Uterus (tissue), 4 donors: Measurements from ENCODE around the gene ABCA9. TPM values are rescaled to one million over a fixed set of nuclear protein-coding genes. Genes with fewer than 3 reads are reported as not detected.
"Not testable (repeated sequence)": the region's sequence is repeated elsewhere in the genome, so short reads cannot be mapped to it uniquely, and the experiment has no call there.

Experiments used
- DNase-seq, 2 donors: peaks; one replicate each; pipeline ENCODE4 v3.0.0-alpha.2; 2019 to 2020
- H3K27ac ChIP-seq, 2 donors: fragments of 200-600 bp; sonication (generic); 1 replicate in 1 of 2; 2 replicates in 1 of 2; pipeline ENCODE4 v1.5.1; 2016 to 2018
- H3K27me3 ChIP-seq, 2 donors: fragments of 200-600 bp; sonication (generic); one replicate each; pipeline ENCODE4 v1.5.1; 2018 to 2019; ENCODE audit warnings: control low read depth in 1 of 2
- H3K36me3 ChIP-seq, 2 donors: fragments of 200-600 bp; sonication (generic); one replicate each; pipeline ENCODE4 v1.5.1; 2019; ENCODE audit warnings: control low read depth in 1 of 2
- H3K4me1 ChIP-seq, 2 donors: fragments of 200-600 bp; sonication (generic); one replicate each; pipeline ENCODE4 v1.5.1; 2018 to 2019; ENCODE audit warnings: control low read depth in 1 of 2
- H3K4me3 ChIP-seq, 2 donors: fragments of 200-600 bp; sonication (generic); 1 replicate in 1 of 2; 2 replicates in 1 of 2; pipeline ENCODE4 v1.5.1; 2018 to 2019; ENCODE audit warnings: mild to moderate bottlenecking in 1 of 2
- H3K9me3 ChIP-seq, 2 donors: fragments of 200-600 bp; sonication (generic); one replicate each; pipeline ENCODE4 v1.5.1; 2019; ENCODE audit warnings: control low read depth in 1 of 2
- CTCF ChIP-seq, 4 experiments: fragments of 200-600 bp in 2 of 4; fragments of 450-650 bp in 2 of 4; sonication (generic) in 2 of 4; IDR thresholded peaks; one replicate each; pipeline ENCODE4 v1.5.1; 2016 to 2019; ENCODE audit warnings: antibody characterized with exemption in 4 of 4, mild to moderate bottlenecking in 2 of 4, moderate library complexity in 1 of 4
- POLR2A ChIP-seq, 2 donors: fragments of 450-650 bp; IDR thresholded peaks; one replicate each; pipeline ENCODE4 v1.6.1; 2016; ENCODE audit warnings: antibody characterized with exemption in 2 of 2, mild to moderate bottlenecking in 1 of 2, moderate library complexity in 1 of 2
- intact Hi-C: fragments of 100-400 bp; cut with DNase I; formaldehyde crosslinking; loops from one replicate; pipeline ENCODE4 v1.15.1; 2023; ENCODE audit warnings: low total_unique reads
- total RNA-seq, 4 donors: library from RNA; depleted of rRNA in 3 of 4; stranded (reverse); fragments of >200 nt in 3 of 4; gene quantifications; one replicate each; pipeline versions ENCODE4 v1.1.0 to v1.2.4, GENCODE V29; 2014 to 2023
- donor health status: DM: yes; HTN: yes; CAD: no.

ABCA9 gene
- total RNA-seq, 4 donors from 2014 or later, result 8.2 to 32.1 (median 18.4) TPM

DNA sequence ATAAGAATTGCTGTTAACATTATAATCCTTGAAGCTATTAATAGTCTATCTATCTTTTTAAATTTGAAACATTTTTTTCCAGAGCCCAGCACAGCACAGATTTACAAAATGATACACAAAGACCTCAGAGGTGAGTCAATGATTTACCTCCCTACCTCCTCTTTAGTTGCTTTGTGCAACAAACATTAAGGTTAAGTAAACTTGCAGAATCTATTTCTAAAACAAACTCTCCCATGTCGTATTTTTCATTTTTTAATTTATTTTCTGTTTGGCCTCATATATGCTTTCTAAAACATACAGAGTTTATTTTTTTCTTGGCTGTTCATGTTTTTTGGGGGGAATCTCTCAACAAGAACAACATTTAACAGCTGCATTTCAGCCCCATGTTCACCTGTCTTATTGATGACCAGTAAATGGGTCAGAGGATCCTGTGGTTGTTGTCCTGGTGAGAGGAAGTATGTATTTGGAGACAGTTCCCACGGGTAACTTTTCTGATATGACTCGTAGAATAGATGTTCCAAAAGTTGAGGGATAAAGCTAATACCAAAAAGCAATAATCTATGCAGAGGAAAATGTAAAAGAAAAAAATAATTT is 42.6 kb downstream of the ABCA9 start:
- no peak for DNase-seq
- no peaks in the 10 kb centered on the region for H3K9me3 ChIP-seq
- intact Hi-C loops, result no loop called here
- H3K27me3 ChIP-seq, result no peaks in the 10 kb centered on the region
- H3K4me1 ChIP-seq, result no peaks in the 10 kb centered on the region
- TF ChIP-seq POLR2A (IDR thresholded peaks at IDR 0.05) (no peak), CTCF (IDR thresholded peaks at IDR 0.05) (no peak)
- no peak overlapping the region for H3K4me3 ChIP-seq
- H3K27ac ChIP-seq, result no peak overlapping the region
- H3K36me3 ChIP-seq, result no peaks in the 10 kb centered on the region

- no peaks in the 10 kb centered on the region for H3K4me1 ChIP-seq
- H3K27ac ChIP-seq, result no peak overlapping the region
- no peaks in the 10 kb centered on the region for H3K36me3 ChIP-seq
- H3K4me3 ChIP-seq, result no peak overlapping the region
- H3K27me3 ChIP-seq, result no peaks in the 10 kb centered on the region
- no peak for DNase-seq
- TF ChIP-seq POLR2A (IDR thresholded peaks at IDR 0.05), result no peak
- TF ChIP-seq CTCF (IDR thresholded peaks at IDR 0.05), result no peak
- intact Hi-C loops, result no loop called here
- no peaks in the 10 kb centered on the region for H3K9me3 ChIP-seq
These were observed 45.1 kb downstream of the ABCA9 start for GRCh38 chr17:69015631-69016030.

DNA sequence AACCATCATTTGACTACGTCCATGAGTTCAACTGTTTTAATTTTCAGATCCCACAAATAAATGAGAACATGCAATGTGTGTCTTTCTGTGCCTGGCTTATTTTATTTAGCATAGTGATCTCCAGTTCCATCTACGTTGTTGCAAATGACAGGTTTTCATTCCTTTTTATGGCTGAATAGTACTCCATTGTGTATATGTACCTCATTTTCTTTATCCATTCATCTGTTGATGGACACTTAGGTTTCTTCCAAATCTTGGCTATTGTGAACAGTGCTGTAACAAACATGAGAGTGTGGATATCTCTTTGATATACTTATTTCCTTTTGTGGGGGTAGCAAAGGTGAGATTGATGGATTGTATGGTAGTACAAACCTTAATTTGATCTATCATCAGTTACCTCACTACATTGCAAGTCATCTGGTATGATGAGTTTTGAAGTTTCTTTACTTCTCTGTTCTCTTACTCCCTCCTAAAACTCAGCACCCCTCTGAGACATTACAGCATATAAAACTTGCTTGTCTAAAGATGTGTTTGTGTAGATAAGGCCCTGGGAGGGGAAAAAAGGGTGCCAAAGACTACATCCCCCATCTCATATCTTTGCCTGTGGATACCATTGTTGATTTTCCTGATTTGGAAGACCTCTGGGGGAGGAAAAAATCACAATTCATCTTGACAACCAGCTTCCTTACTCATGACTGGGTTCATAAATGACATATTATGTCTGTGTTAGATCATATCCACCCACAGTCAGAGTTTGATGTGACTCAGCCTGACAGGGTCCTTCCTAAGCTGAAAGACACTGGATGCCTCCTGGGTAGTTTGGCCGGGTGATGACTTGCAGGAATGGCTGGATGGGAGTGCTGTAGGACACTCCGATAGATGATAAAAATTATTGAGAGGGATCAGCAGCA is 47.6 kb downstream of the ABCA9 start:
- H3K27me3 ChIP-seq, result no peaks in the 10 kb centered on the region
- no peaks in the 10 kb centered on the region for H3K9me3 ChIP-seq
- intact Hi-C loops, result no loop called here
- H3K36me3 ChIP-seq, result no peaks in the 10 kb centered on the region
- TF ChIP-seq POLR2A (IDR thresholded peaks at IDR 0.05), result no peak
- no peak for TF ChIP-seq CTCF (IDR thresholded peaks at IDR 0.05)
- no peak overlapping the region for H3K4me3 ChIP-seq
- H3K4me1 ChIP-seq, result no peaks in the 10 kb centered on the region
- DNase-seq, result peak in 1 of 2 donors; percentile 18
- H3K27ac ChIP-seq, result peak overlapping the region in 1 of 2 donors; percentile 10

DNA sequence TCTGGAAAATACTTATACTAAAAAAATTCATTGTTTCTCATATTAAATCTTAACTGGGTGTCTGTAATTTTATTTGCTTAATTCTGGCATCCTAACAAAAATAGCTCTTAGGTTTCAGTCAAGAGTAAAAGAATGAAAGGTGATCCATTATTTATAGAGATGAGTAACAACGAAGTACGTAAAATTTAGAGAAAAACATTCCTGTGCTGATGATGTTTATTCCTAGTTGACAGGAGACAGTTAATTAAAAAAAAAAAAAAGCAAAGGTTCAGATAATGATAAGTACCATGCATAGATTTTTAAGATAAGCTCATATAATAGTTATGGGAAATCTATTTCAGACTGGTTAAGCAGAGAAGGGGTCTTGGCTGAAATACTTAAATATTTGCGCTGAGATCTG is 50.8 kb downstream of the ABCA9 start:
- Histone ChIP-seq H3K4me1 (no peaks in the 10 kb centered on the region), H3K4me3 (no peak overlapping the region), H3K36me3 (no peaks in the 10 kb centered on the region), H3K27me3 (no peaks in the 10 kb centered on the region), H3K27ac (no peak overlapping the region), H3K9me3 (no peaks in the 10 kb centered on the region)
- intact Hi-C loops, result no loop called here
- no peak for DNase-seq
- TF ChIP-seq POLR2A (IDR thresholded peaks at IDR 0.05), result no peak
- no peak for TF ChIP-seq CTCF (IDR thresholded peaks at IDR 0.05)

GRCh38 chr17:69004759-69005158 is 56.0 kb downstream of the ABCA9 start:
- DNase-seq, H3K9me3 ChIP-seq, H3K27ac ChIP-seq, H3K27me3 ChIP-seq, H3K4me1 ChIP-seq, H3K36me3 ChIP-seq, intact Hi-C loops, H3K4me3 ChIP-seq: not testable (repeated sequence)

DNA sequence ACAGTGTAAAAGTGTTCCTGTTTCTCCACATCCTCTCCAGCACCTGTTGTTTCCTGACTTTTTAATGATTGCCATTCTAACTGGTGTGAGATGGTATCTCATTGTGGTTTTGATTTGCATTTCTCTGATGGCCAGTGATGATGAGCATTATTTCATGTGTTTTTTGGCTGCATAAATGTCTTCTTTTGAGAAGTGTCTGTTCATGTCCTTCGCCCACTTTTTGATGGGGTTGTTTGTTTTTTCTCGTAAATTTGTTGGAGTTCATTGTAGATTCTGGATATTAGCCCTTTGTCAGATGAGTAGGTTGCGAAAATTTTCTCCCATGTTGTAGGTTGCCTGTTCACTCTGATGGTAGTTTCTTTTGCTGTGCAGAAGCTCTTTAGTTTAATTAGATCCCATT is 61.0 kb downstream of the ABCA9 start:
- H3K27me3 ChIP-seq, H3K36me3 ChIP-seq, H3K4me1 ChIP-seq, H3K4me3 ChIP-seq, H3K9me3 ChIP-seq, intact Hi-C loops, H3K27ac ChIP-seq, DNase-seq: not testable (repeated sequence)
